Activated T-helper 1 cell treated with anti-CD3 and anti-CD28 coated beads, Interleukin-2, amount 50 U/mL, for 16 hours (primary cell): ENCODE data around the gene RANBP10.

Source experiments
- DNase-seq, 2 donors: peaks; one replicate each; pipeline ENCODE4 v3.0.0-alpha.2; 2020; ENCODE audit warnings: low read depth in 1 of 2, low spot score in 1 of 2

The RANBP10 gene

DNA sequence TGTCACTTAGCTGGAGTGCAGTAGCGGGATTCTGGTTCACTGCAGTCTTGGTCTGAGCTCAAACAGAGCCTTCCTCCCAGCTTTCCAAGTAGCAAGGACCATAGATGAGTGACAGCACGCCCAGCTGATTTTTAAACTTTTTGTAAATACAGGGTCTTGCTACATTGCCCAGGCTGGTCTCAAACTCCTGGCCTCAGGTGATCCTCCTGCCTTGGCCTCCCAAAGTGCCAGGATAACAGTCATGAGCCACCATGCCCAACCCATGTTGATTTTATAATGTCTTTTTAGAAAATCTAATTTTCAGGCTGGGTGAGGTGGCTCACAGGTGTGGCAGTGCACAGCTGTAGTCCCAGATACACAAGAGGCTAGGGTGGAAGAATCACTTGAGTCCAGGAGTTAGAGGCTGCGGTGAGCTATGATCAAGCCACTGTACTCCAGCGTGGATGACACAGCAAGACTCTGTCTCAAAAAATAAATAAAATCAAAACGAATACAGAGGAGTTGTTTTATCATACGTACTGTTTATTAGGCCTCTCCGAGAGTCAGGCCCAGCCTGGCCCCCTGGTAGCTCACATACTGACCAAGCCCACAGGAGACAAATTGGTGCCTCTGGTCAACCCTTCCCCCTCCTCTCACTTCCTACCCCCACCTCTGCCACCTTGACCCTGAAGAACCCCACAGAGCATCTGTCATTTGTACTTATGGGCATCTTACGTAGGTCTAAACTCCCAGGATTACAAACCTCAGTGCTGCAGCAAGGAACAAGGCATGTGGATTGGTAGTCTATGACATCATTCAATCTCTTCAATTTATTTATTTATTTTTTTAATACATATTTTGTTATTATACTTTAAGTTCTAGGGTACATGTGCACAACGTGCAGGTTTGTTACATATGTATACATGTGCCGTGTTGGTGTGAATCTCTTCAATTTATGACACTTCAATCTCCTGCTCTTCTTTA, 126.1 kb downstream of the RANBP10 start:
- DNase-seq, result no peak

GRCh38 chr16:67678354-67679023, 127.9 kb downstream of the RANBP10 start:
- no peak for DNase-seq

GRCh38 chr16:67677712-67678111, 128.6 kb downstream of the RANBP10 start:
- no peak for DNase-seq

DNA sequence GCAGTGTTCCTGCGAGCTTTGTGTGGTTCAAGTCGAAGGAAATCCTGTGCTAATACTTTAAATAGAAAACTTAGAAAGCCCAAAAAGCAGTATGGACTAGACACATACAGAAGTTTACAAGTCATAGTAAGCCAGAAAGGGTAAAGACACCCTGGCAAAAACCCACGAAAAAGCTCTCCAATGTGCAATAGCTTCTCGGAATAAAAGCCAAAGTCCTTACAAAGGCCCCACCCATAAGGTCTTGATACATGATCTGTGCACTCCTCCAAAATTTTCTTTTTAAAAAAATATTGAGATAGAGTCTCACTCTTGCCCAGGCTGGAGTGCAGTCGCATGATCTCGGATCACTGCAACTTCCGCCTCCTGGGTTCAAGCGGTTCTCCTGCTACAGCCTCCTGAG, 129.4 kb downstream of the RANBP10 start:
- DNase-seq, result no peak

DNA sequence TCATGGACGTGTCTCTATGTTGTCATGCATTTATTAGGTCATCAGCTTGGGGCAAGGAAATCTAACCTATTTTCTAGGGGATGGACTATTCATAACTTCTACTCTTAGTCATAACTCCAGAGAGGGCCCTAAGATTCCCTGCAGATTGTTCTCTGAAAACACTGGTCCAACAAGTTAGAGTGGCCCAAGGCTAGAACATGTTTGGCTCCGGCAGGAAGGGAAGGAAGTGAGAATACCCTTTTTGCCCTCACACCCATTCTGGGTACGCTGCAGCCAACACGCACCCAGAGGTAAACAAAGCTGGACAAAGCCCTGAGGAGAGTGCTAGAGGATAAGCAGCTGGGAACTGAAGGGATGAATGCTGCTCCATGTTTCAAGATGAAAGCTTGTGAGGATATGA, 129.8 kb downstream of the RANBP10 start:
- no peak for DNase-seq

DNA sequence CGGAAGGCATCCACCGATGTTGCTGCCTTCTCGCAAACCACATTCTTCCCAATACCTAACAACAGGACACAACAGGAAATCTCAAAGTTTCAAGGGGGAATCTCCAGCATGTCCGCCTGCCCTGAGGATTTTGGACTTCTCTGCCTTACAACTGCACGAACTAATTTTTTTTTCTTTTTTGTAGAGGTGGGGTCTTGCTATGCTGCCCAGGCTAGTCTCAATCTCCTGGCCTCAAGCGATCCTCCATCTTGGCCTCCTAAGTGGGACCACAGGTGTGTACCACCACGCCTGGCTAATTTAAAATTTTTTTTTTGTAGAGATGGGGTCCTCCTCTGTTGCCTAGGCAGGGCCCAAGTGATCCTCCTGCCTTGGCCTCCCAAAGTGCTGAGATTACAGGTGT, 130.4 kb downstream of the RANBP10 start:
- DNase-seq, result no peak

GRCh38 chr16:67675579-67675935, 130.8 kb downstream of the RANBP10 start:
- DNase-seq, result no peak

DNA sequence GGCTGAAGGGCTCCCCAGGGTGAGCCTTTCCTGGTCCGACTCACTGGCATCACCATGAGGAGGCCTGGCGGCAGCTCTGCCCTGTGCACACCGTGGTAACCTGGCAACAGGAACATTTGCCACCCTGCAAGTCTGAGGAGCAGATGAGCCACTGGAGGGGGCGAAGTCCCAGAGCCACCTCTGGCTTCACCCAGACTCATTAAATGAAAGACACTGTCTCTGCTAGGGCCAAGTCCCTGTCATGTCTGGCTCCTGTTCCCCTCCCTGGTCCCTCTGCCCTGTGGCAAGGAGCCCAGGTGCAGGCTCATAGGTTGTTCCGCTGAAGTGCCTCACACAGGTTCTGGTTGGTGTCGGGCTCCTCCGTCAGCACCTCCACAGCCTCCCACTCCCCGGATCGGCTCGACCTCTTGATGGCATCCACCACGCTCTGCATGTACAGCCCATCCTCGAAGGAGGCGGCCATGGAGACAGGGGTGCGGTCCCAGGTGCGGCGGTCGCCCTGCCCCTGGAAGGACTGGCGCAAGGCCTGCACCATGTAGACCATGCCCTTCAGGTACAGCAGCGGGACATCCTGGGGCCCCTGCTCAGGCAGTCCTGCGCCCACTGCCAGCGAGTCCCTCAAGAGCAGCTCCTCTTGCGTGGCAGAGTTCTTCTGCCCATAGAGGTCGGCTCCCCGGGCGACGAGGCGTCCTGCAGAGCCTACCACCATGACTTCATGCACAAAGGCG, 131.3 kb downstream of the RANBP10 start:
- no peak for DNase-seq

DNA sequence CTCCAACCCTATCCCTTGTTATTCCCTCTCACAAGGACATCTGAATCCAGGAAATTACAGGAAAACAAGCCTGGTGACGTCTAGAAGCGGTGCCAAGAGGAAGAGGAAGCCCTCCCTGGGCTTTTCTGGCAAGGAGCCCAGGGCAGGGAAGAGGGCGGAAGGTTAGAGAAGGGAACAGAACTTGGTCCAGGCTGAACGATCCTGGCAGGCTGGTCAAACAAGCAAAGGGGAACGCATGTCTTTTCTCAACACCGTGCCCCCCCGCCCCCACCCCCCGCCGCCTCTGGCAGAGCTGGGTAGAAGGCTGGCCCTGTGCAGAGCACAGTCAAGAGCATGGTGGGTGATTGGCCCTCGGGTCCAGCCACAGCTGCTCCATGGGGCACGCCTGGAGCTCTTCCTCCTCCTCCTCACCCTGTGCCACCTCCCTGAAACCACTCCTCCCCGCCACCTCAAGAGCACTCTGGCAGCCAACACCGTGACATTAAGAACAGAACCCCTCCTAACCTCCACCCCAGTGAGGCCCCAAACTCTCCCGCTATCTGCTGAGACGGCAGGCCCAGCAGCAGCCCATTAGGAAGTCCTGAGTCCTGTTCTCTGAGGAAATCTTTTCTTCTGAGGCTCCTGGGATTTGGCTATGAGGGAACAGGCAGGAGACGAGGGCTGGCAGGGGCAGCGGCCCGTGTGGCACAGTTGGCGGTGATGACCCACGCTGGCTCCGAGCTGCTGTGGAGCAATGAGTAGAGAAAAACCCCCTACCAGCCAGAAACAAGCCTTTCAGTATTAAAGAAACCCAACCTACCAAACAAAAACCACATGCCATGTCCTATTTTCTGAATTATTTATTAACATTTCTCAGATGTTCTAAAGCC, 132.4 kb downstream of the RANBP10 start:
- DNase-seq, result no peak
